K562 (cell line): ENCODE measurements around the gene SLC16A1. TPM values are rescaled to one million over a fixed set of nuclear protein-coding genes. Genes with fewer than 3 reads are reported as not detected.

Source experiments
- ATAC-seq: fragments of 200-7000 bp; cut with Tn5 transposase; 3 replicates; pipeline ENCODE4 v1.9.1; 2020; ENCODE audit warnings: moderate library complexity
- BruUV-seq: library from RNA; stranded (reverse); fragments of 400-500 nt; replicated peaks from 2 replicates; lab custom pipeline; 2021; lab: Mats Ljungman, UMichigan
- CTCF ChIA-PET: fragments of 300-600 bp; formaldehyde crosslinking; extraction: SDS; loops from one replicate; lab custom pipeline; 2021; ENCODE audit warnings: low intra/inter-chr PET ratio; lab: Yijun Ruan, JAX
- POLR2A ChIA-PET: fragments of 300-600, 350-650 bp; sonication (Branson Sonifier 250); formaldehyde crosslinking; extraction: SDS; loops from one replicate; lab custom pipeline; 2021; ENCODE audit warnings: antibody characterized with exemption, inconsistent platforms; lab: Yijun Ruan, JAX
- DNase-seq, 4 experiments: peaks; one replicate each; pipeline versions ENCODE4 v3.0.0 to v3.0.0-alpha.2; 2011 to 2018; ENCODE audit warnings: low spot score in 3 of 4, mixed read lengths in 3 of 4; ENCODE audit errors: extremely low read depth in 1 of 4
- FAIRE-seq: peaks from 2 replicates; lab custom pipeline; 2011; peaks lifted over from hg19 to GRCh38; lab: Jason Lieb, UNC
- H2AFZ ChIP-seq: 2 replicates; pipeline ENCODE4 v1.6.0; 2011; ENCODE audit warnings: low read depth, low read length, control low read depth, inconsistent platforms
- H3K27ac ChIP-seq: fragments of 200-600 bp; 3 replicates; pipeline ENCODE4 v1.8.0; 2011; ENCODE audit warnings: low read depth, mild to moderate bottlenecking, control low read depth, inconsistent platforms, low read length, moderate library complexity, mixed read lengths; ENCODE audit errors: extremely low read depth
- H3K27me3 ChIP-seq, 2 experiments: fragments of 300-600 bp in 1 of 2; 2 replicates in 1 of 2; 3 replicates in 1 of 2; pipeline versions ENCODE4 v1.6.0 to v1.8.0; 2011; ENCODE audit warnings: inconsistent platforms in 2 of 2, low read length in 2 of 2, mild to moderate bottlenecking in 1 of 2, mixed read lengths in 1 of 2, moderate library complexity in 1 of 2; ENCODE audit not compliant: control insufficient read depth in 2 of 2, insufficient read depth in 2 of 2
- H3K36me3 ChIP-seq: fragments of 300-600 bp; 3 replicates; pipeline ENCODE4 v1.8.0; 2011; ENCODE audit warnings: mild to moderate bottlenecking, low read length, inconsistent platforms; ENCODE audit not compliant: control insufficient read depth, insufficient read depth
- H3K4me1 ChIP-seq, 2 experiments: fragments of 200-600 bp in 1 of 2; replicated peaks in 1 of 2; 2 replicates in 1 of 2; 3 replicates in 1 of 2; pipeline versions ENCODE4 v1.5.1 to v1.8.0; 2011; ENCODE audit warnings: inconsistent platforms in 2 of 2, low read length in 2 of 2, mild to moderate bottlenecking in 1 of 2, mixed read lengths in 1 of 2, moderate library complexity in 1 of 2; ENCODE audit not compliant: control insufficient read depth in 2 of 2, insufficient read depth in 2 of 2
- H3K4me2 ChIP-seq: 2 replicates; pipeline ENCODE4 v1.6.1; 2011; ENCODE audit warnings: low read length, control low read depth, inconsistent platforms, mixed read lengths; ENCODE audit not compliant: insufficient read depth
- H3K4me3 ChIP-seq: fragments of 200-600 bp; sonication (generic), shearing (Covaris generic); 2 replicates; pipeline ENCODE4 v1.5.1; 2016; ENCODE audit warnings: control low read depth, inconsistent platforms
- H3K79me2 ChIP-seq: fragments of 200-600 bp; 3 replicates; pipeline ENCODE4 v1.8.0; 2011; ENCODE audit warnings: low read length, inconsistent platforms; ENCODE audit not compliant: control insufficient read depth, insufficient read depth
- H3K9ac ChIP-seq, 2 experiments: 2 replicates each; pipeline versions ENCODE4 v1.6.0 to v1.6.1; 2011; ENCODE audit warnings: low read depth in 2 of 2, low read length in 2 of 2, control low read depth in 1 of 2, inconsistent platforms in 1 of 2, mild to moderate bottlenecking in 1 of 2, mixed read lengths in 1 of 2; ENCODE audit not compliant: insufficient read depth in 1 of 2
- H3K9me1 ChIP-seq: one replicate; pipeline ENCODE4 v1.6.0; 2011; ENCODE audit warnings: inconsistent platforms, mild to moderate bottlenecking, low read length, moderate library complexity; ENCODE audit not compliant: control insufficient read depth, insufficient read depth
- H3K9me3 ChIP-seq: replicated peaks from 2 replicates; pipeline ENCODE4 v1.5.1; 2011; ENCODE audit warnings: low read depth, low read length, inconsistent platforms; ENCODE audit not compliant: control insufficient read depth, insufficient read depth
- H4K20me1 ChIP-seq: replicated peaks from 2 replicates; pipeline ENCODE4 v1.6.1; 2011; ENCODE audit warnings: low read length, inconsistent platforms, mixed read lengths; ENCODE audit not compliant: control insufficient read depth, insufficient read depth
- BCL6 ChIP-seq: fragments of 250-450 bp; sonication (Bioruptor Pico); IDR thresholded peaks from 2 replicates; pipeline ENCODE4 v1.4.0; 2020
- ETS2 ChIP-seq: IDR thresholded peaks from 2 replicates; pipeline ENCODE4 v1.6.1; 2016; ENCODE audit warnings: borderline replicate concordance, missing genetic modification characterization, mild to moderate bottlenecking, moderate library complexity, missing compliant biosample characterization; ENCODE audit not compliant: poor library complexity, severe bottlenecking
- GATA2 ChIP-seq: sonication (generic); formaldehyde crosslinking; IDR thresholded peaks from 2 replicates; pipeline ENCODE4 v1.4.0; 2020; ENCODE audit warnings: mild to moderate bottlenecking, missing genetic modification reagents
- HOXB6 ChIP-seq: fragments of 250-450 bp; sonication (Bioruptor Pico); IDR thresholded peaks from 2 replicates; pipeline ENCODE4 v1.5.1; 2022; ENCODE audit warnings: mild to moderate bottlenecking, borderline replicate concordance
- JUN ChIP-seq, 2 experiments: sonication (generic) in 1 of 2; formaldehyde crosslinking in 1 of 2; IDR thresholded peaks; 2 replicates each; pipeline versions ENCODE4 v1.6.1 to v1.8.0; 2012 to 2022; ENCODE audit warnings: borderline replicate concordance in 2 of 2, mild to moderate bottlenecking in 2 of 2, improper control_type of control experiment in 1 of 2, low read depth in 1 of 2, low read length in 1 of 2, missing genetic modification reagents in 1 of 2
- KDM1A ChIP-seq, 2 experiments: fragments of 450-650 bp; IDR thresholded peaks; 2 replicates each; pipeline ENCODE4 v1.6.1; 2016; ENCODE audit warnings: mild to moderate bottlenecking in 2 of 2
- MBD2 ChIP-seq: sonication (generic); IDR thresholded peaks from 2 replicates; pipeline ENCODE4 v1.6.1; 2016; ENCODE audit warnings: low read depth, borderline replicate concordance
- MEF2A ChIP-seq: IDR thresholded peaks from 2 replicates; pipeline ENCODE4 v1.6.1; 2011; ENCODE audit warnings: low read depth, mild to moderate bottlenecking, low read length, moderate library complexity; ENCODE audit not compliant: control insufficient read depth
- NFE2 ChIP-seq: IDR thresholded peaks from 2 replicates; pipeline ENCODE4 v1.6.1; 2014; ENCODE audit warnings: antibody characterized with exemption, low read depth
- SP1 ChIP-seq: sonication (generic); formaldehyde crosslinking; IDR thresholded peaks from 2 replicates; pipeline ENCODE4 v1.8.1; 2022; ENCODE audit warnings: mild to moderate bottlenecking, missing genetic modification reagents
- SPI1 ChIP-seq: IDR thresholded peaks from 2 replicates; pipeline ENCODE4 v1.6.1; 2011; ENCODE audit warnings: low read depth, low read length, control low read depth, borderline replicate concordance
- SREBF1 ChIP-seq: fragments of 150-350 bp; IDR thresholded peaks from 2 replicates; pipeline ENCODE4 v1.6.1; 2014; ENCODE audit warnings: antibody characterized with exemption, low read depth, low read length, borderline replicate concordance
- ZNF239 ChIP-seq: fragments of 250-450 bp; sonication (Bioruptor Pico); IDR thresholded peaks from 2 replicates; pipeline ENCODE4 v1.4.0; 2020; ENCODE audit warnings: mild to moderate bottlenecking
- ZNF263 ChIP-seq: sonication (generic); formaldehyde crosslinking; IDR thresholded peaks from 2 replicates; pipeline ENCODE4 v1.8.0; 2022; ENCODE audit warnings: mild to moderate bottlenecking, missing genetic modification reagents, borderline replicate concordance
- ZNF766 ChIP-seq: fragments of 200-800 bp; sonication (Bioruptor generic); conservative IDR thresholded peaks from 2 replicates; pipeline ENCODE4 v1.6.1; 2016; ENCODE audit warnings: missing genetic modification characterization, missing compliant biosample characterization
- ZSCAN32 ChIP-seq: fragments of 450-650 bp; formaldehyde crosslinking; IDR thresholded peaks from 2 replicates; pipeline ENCODE4 v1.4.0; 2020; ENCODE audit warnings: mild to moderate bottlenecking, moderate library complexity
- WGBS: fragments of 100-300 bp; shearing (Covaris generic); methylation state at CpG from one replicate; pipeline ENCODE4 v1.1.6; 2016; ENCODE audit warnings: low coverage, mixed read lengths; ENCODE audit not compliant: insufficient coverage; ENCODE audit errors: missing lambda C conversion rate; 5-methylcytosine and 5-hydroxymethylcytosine counted together
- in situ Hi-C: fragments of 300-500 bp; cut with MboI; formaldehyde crosslinking; loops from 4 replicates; pipeline ENCODE4 v1.15.0; 2018; ENCODE audit warnings: inconsistent platforms, mixed read lengths
- intact Hi-C: fragments of 100-400 bp; cut with micrococcal nuclease; formaldehyde crosslinking; loops from 2 replicates; pipeline ENCODE4 v1.14.2; 2022
- polyA plus RNA-seq, 8 experiments: library from polyadenylated mRNA; depleted of rRNA in 4 of 8; stranded (reverse) in 5 of 8; unstranded in 3 of 8; fragments of >200 nt; fragmentation: Nextera tagmentation in 2 of 8; fragmentation: Illumina TruSeq in 1 of 8; extraction: Ambion mirVana in 2 of 8; extraction: Trizol in 1 of 8; gene quantifications; 2 replicates each; pipeline versions ENCODE4 v1.2.1 to v1.2.3, GENCODE V29; 2011 to 2014; ENCODE audit warnings: inconsistent platforms in 1 of 8, missing spikeins in 1 of 8
- total RNA-seq, 7 experiments: library from RNA; depleted of rRNA in 6 of 7; stranded (reverse); fragments of >200 nt in 6 of 7; fragmentation: Illumina TruSeq in 2 of 7; extraction: Trizol in 2 of 7; gene quantifications; 2 replicates each; pipeline versions ENCODE4 v1.2.1 to v1.2.3, GENCODE V29; 2011 to 2021; ENCODE audit warnings: low replicate concordance in 1 of 7
- TF ChIP-seq, protein P1 (sequence below): fragments of 450-650 bp; IDR thresholded peaks from 2 replicates; pipeline ENCODE4 v1.6.1; 2016

The SLC16A1 gene
- total and polyA plus RNA-seq, 9 of the 15 experiments (the other 6 are each of a cell fraction or from before 2014, with no cell fraction given) = 73.1 to 244 (median 117) TPM

DNA sequence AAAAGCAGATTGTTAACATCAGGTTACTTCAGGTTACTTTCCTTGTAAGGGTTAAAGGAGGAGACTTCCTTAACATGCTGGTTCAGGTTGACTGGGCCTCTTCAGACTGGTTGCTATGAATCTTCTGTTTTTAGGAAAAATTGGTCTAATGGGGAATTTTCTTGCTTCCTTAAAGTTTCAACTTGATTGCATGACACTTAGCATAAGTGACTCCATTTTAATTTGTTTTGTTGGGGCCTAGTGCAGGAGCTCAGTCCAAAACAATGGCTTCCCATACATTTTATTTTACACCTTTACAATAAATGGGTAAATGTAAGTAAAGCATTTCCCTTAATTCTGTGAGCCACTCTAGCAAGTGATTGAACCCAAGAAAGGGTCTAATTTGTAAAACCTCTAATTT lies 53.8 kb downstream of the SLC16A1 start (continued):
- TF ChIP-seq GATA2 (CRISPR knock-in tag) (no peak), ZNF239 (peak; percentile 84), ZNF766 (peak; percentile 82), ETS2 (tag) (peak; percentile 55)
- TF ChIP-seq, all 486 proteins: peak for 111

DNA sequence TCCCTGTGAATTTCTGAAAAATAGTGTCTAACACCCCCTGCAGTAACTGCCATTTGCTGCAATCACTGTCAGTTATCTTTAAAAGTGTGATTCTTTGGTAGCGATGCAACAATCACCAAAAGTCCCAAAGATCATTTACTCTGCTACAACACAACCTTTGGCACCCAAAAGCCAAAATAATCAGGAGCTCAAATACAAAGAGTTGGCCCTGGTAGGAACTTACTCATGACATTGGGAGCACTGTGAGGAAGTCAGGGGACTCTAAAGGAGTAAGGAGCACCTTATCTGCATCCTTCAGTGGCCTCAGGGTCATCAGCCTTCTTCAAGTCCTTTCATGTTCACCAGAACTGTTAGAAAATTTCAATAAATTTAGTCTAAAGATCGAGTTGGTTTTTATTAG lies 54.6 kb downstream of the SLC16A1 start:
- no peak overlapping the region for H2AFZ ChIP-seq
- in situ Hi-C loops = no loop called here
- H3K4me2 ChIP-seq = no peak overlapping the region
- TF ChIP-seq SPI1 = peak; percentile 13; the same call in 1 of the 2 replicates
- peak; percentile 42 to 59; a peak in 3 of 4 replicates for TF ChIP-seq KDM1A (IDR thresholded peaks at IDR 0.05)
- TF ChIP-seq HOXB6 = no peak
- TF ChIP-seq MEF2A = no peak
- peak; percentile 87 for TF ChIP-seq ZNF263 (CRISPR knock-in tag)
- TF ChIP-seq, protein P1, sequence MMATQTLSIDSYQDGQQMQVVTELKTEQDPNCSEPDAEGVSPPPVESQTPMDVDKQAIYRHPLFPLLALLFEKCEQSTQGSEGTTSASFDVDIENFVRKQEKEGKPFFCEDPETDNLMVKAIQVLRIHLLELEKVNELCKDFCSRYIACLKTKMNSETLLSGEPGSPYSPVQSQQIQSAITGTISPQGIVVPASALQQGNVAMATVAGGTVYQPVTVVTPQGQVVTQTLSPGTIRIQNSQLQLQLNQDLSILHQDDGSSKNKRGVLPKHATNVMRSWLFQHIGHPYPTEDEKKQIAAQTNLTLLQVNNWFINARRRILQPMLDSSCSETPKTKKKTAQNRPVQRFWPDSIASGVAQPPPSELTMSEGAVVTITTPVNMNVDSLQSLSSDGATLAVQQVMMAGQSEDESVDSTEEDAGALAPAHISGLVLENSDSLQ = peak; percentile 34
- no peak for TF ChIP-seq SREBF1
- TF ChIP-seq SP1 (CRISPR knock-in tag) = no peak
- no peak for TF ChIP-seq NFE2
- no peak for TF ChIP-seq JUN (IDR thresholded peaks at IDR 0.05; ENCODE audit: borderline replicate concordance, low read depth, low read length)
- no peak for TF ChIP-seq JUN (CRISPR knock-in tag; IDR thresholded peaks at IDR 0.05; ENCODE audit: borderline replicate concordance)
- no peak for TF ChIP-seq BCL6 (CRISPR knock-in tag)
- TF ChIP-seq ZSCAN32 (CRISPR knock-in tag) = no peak
- TF ChIP-seq MBD2 = no peak
- ChIA-PET POLR2A (interaction anchor here (0.8 to 1.7 kb wide), 2 partner anchors 15 to 19 kb away, joined by 4 to 5 read pairs; no protein-coding TSS in a partner anchor), CTCF (no interaction called here)
- H3K79me2 ChIP-seq = no peaks in the 10 kb centered on the region
- intact Hi-C loops = no loop called here
- no peak overlapping the region for H3K27ac ChIP-seq
- H3K36me3 ChIP-seq = peaks cover 2% of the 10 kb centered on the region; the same call in 1 of the 3 replicates
- H3K9me1 ChIP-seq = no peaks in the 10 kb centered on the region
- no peaks in the 10 kb centered on the region for H3K9me3 ChIP-seq
- H4K20me1 ChIP-seq = no peaks in the 10 kb centered on the region
- no TSS peak for BruUV-seq
- WGBS = 23% methylated on average over 2 of the region's 2 CpGs
- H3K4me3 ChIP-seq = no peak overlapping the region
- H3K4me1 ChIP-seq = peaks cover 11 to 29% of the 10 kb centered on the region in 2 experiments; a peak in 4 of 5 replicates
- FAIRE-seq (no peak), DNase-seq (peak in 1 of 4 experiments; percentile 23), ATAC-seq (no peak)
- no peaks in the 10 kb centered on the region for H3K27me3 ChIP-seq
- no peak overlapping the region for H3K9ac ChIP-seq
